Activated T-helper 2 cell treated with anti-CD3 and anti-CD28 coated beads, Interferon-gamma antibody, Interleukin-2, Interleukin-4, amounts not matched to agents 10 μg/mL and 5 μg/mL and 100 μg/mL, durations not matched to agents 14 hours and 24 hours and 36 hours (primary cell): ENCODE results near the gene PRPSAP2. TPM values are rescaled to one million over a fixed set of nuclear protein-coding genes. Genes with fewer than 3 reads are reported as not detected.
A peak's percentile ranks its signal among the peaks of the same experiment; 100 is the strongest.
"Not testable (repeated sequence)": the region's sequence is repeated elsewhere in the genome, so short reads cannot be mapped to it uniquely, and the experiment has no call there.

Source experiments
- DNase-seq: peaks from one replicate; pipeline ENCODE4 v3.0.0; 2021; ENCODE audit warnings: low spot score
- H3K27ac Mint-ChIP-seq: one replicate; pipeline ENCODE4 v1.8.0; 2021; ENCODE audit warnings: mixed read lengths
- H3K27me3 Mint-ChIP-seq: one replicate; pipeline ENCODE4 v1.8.0; 2021; ENCODE audit warnings: low read depth, mixed read lengths
- H3K36me3 Mint-ChIP-seq: one replicate; pipeline ENCODE4 v1.8.0; 2021; ENCODE audit warnings: low read depth, mixed read lengths
- H3K4me1 Mint-ChIP-seq: one replicate; pipeline ENCODE4 v1.8.0; 2021; ENCODE audit warnings: low read depth, mixed read lengths
- H3K4me3 Mint-ChIP-seq: one replicate; pipeline ENCODE4 v1.8.0; 2021; ENCODE audit warnings: low read depth, mild to moderate bottlenecking, moderate library complexity, mixed read lengths
- H3K9me3 Mint-ChIP-seq: one replicate; pipeline ENCODE4 v1.8.0; 2021; ENCODE audit warnings: mixed read lengths
- intact Hi-C: fragments of 100-400 bp; cut with micrococcal nuclease; formaldehyde crosslinking; loops from one replicate; pipeline ENCODE4 v1.15.1; 2023
- total RNA-seq: library from RNA; stranded (reverse); gene quantifications from 2 replicates; pipeline ENCODE4 v1.2.3, GENCODE V29; 2022

Gene PRPSAP2
- total RNA-seq, 1 donor from 2014 or later, result 70.6 TPM

DNA sequence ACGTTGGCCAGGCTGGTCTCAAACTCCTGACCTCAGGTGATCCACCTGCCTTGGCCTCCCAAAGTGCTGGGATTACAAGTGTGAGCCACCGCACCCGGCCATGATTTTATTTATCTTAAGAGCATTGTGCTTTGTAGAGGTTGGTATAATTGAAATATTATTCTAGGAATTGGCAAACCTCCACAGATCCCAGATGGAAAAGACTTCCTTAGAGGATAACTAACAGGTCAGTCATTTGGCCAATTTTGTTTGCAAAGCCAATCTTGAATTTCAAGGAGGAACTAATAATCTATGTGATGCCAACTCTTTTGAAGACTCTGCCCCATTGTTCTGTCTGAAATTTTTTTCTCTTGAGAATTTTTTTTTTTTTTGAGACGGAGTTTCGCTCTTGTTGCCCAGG, 47.3 kb downstream of the PRPSAP2 start:
- Mint-ChIP-seq H3K36me3 (peaks cover 80% of the 10 kb centered on the region), H3K9me3 (no peaks in the 10 kb centered on the region), H3K4me1 (peaks cover 31% of the 10 kb centered on the region), H3K27ac (no peak overlapping the region), H3K27me3 (no peaks in the 10 kb centered on the region), H3K4me3 (no peak overlapping the region)
- no peak for DNase-seq
- intact Hi-C loops, result no loop called here

DNA sequence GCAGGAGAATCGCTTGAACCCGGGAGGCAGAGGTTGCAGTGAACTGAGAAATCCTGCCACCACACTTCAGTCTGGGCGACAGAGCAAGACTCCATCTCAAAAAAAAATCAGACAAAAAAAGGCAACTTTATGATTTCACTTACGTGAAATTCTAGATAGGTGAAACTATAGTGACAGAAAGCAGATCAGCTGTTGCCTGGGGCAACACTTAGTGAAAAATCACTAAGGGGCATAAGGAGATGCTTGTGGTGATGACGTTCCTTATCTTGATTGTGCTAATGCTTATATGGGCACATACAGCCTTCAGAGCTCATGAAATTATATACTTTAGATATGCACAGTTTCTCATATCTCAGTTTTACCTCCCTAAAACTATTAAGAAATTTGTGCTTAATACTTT, 52.4 kb downstream of the PRPSAP2 start:
- Mint-ChIP-seq H3K36me3 (peaks cover 77% of the 10 kb centered on the region), H3K27me3 (no peaks in the 10 kb centered on the region), H3K9me3 (no peaks in the 10 kb centered on the region), H3K4me1 (peaks cover 2% of the 10 kb centered on the region), H3K27ac (no peak overlapping the region), H3K4me3 (no peak overlapping the region)
- intact Hi-C loops, result no loop called here
- DNase-seq, result no peak

DNA sequence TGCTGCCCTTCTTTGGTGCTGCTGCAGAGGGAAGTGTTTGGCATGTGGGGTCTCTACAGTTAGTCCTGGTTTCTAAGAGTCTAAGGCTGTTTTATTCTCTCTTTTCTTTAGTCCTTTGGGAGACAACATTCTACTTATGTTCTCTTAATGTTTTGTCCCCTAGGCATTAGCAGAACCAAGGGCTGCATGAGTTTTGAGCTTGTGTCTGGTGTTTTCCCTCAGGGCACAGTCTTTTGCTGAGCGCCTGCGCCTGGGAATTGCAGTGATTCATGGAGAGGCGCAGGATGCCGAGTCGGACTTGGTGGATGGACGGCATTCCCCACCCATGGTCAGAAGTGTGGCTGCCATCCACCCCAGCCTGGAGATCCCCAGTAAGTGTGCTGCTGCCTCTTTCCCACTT, 53.0 kb downstream of the PRPSAP2 start:
- Mint-ChIP-seq H3K27ac (no peak overlapping the region), H3K4me1 (peaks cover 2% of the 10 kb centered on the region), H3K4me3 (no peak overlapping the region), H3K9me3 (no peaks in the 10 kb centered on the region), H3K36me3 (peaks cover 78% of the 10 kb centered on the region), H3K27me3 (no peaks in the 10 kb centered on the region)
- no peak for DNase-seq
- intact Hi-C loops, result no loop called here

DNA sequence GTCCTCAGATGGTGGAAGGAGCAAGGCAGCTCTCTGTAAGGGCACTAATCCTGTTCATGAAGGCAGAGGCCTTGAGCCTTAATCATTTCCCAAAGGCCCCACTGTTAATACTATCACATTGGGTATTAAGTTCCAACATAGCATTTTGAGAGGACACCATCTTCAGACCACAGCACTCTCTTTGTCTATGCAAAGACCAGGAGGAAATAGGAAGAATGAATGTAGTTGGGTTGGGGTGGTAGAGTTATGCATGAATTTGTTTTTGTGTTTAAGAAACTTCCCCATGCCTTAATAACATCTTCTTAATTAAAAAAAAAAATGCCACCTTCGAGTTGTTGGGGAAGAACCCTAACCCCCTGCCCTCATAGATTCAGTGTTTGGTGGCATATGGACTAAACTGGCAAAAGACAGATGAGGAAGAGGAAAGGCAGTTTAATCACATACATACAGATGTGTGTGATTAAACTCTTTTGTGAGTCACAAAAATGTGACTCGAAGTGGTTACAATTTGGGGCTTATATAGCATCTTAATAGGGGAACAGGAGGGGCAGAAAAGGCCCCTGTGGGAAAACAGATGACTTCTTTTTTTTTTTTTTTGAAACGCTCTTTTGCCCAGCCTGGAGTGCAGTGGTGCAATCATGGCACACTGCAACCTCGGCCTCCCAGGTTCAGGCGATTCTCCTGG, 59.0 kb downstream of the PRPSAP2 start:
- Mint-ChIP-seq H3K4me1 (peaks cover 40% of the 10 kb centered on the region), H3K9me3 (no peaks in the 10 kb centered on the region), H3K27me3 (no peaks in the 10 kb centered on the region)

DNA sequence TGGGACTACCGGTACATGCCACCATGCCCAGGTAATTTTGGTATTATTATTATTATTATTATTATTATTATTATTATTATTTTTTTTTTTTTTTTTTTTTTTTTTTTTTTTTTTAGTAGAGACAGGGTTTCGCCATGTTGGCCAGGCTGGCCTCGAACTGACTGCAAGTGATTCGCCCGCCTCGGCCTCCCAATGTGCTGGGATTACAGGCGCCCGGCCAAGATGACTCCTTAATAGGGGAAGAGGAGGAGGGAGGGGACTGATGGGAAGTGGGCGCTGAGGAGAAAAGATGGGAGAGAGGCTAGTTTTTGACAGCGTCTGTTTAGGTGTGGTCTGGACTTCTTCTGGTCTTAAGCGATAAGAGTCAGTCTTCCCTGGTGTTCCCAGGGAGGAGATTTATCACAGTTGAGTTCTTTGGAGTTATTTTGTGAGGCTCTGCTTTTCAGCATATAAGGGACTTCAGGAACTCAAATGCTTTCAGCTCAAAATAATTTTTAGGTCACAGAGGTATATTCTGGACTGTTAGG, 59.6 kb downstream of the PRPSAP2 start:
- no peak for DNase-seq
- peaks cover 66% of the 10 kb centered on the region for H3K36me3 Mint-ChIP-seq
- no peak overlapping the region for H3K27ac Mint-ChIP-seq
- H3K9me3 Mint-ChIP-seq, result no peaks in the 10 kb centered on the region
- intact Hi-C loops, result no loop called here
- no peaks in the 10 kb centered on the region for H3K27me3 Mint-ChIP-seq
- no peak overlapping the region for H3K4me3 Mint-ChIP-seq
- peaks cover 43% of the 10 kb centered on the region for H3K4me1 Mint-ChIP-seq

More for the DNA sequence above, 59.0 kb downstream of the PRPSAP2 start:
- intact Hi-C loops, result no loop called here
- Mint-ChIP-seq H3K4me3 (no peak overlapping the region), H3K27ac (peak overlapping the region; percentile 42), H3K36me3 (peaks cover 68% of the 10 kb centered on the region)
- DNase-seq, result no peak

DNA sequence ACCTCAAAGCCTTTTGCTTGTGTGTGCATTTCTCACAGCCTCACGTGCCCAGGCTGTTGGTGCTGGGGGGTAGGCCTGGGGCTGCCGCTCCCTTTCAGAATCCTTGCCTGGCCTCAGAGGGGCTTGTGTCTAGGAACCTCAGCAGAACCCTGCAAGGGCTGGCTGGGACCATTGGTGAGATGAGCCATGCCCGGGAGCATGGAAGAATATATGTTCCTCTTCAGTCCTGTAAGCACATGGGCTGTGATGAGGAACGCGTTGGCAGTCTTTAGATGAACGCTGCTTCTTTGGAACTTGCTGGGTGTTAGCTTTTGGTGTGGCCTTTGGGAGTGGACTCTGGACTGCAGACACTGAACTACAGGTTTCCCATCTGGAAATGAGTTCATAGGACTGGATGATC, 62.0 kb downstream of the PRPSAP2 start:
- Mint-ChIP-seq H3K4me3 (no peak overlapping the region), H3K36me3 (peaks cover 52% of the 10 kb centered on the region), H3K27me3 (no peaks in the 10 kb centered on the region), H3K4me1 (peaks cover 48% of the 10 kb centered on the region), H3K9me3 (no peaks in the 10 kb centered on the region), H3K27ac (peak overlapping the region; percentile 67)
- intact Hi-C loops, result no loop called here
- no peak for DNase-seq

DNA sequence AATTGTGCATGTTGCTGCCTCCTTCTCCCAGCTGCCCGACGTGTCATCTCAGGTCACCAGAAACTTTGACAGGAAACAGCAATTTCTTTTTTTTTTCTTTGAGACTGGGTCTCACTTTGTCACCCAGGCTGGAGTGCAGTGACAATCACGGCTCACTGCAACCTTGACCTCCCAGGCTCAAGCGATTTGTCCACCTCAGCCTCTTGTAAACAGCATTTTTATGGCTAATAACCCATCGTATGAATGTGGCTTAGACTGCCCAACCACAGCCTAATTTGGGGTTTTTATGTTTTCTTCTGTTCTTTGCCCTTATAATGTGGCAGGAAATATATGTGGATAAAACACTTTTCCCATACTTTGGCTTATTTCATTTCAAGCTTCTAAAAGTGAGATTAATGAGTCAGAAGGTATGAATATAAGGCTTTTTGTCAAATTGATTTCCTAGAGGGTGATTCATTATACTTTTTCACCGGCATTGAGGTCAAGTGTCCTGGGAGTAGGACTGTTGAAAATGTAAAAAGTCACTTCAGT, 63.0 kb downstream of the PRPSAP2 start:
- Mint-ChIP-seq H3K9me3 (no peaks in the 10 kb centered on the region), H3K27ac (peak overlapping the region; percentile 89), H3K4me3 (peak overlapping the region; percentile 20), H3K27me3 (no peaks in the 10 kb centered on the region), H3K4me1 (peaks cover 55% of the 10 kb centered on the region), H3K36me3 (peaks cover 51% of the 10 kb centered on the region)
- DNase-seq, result no peak
- intact Hi-C loops, result loop anchor here (1.0 kb wide), 1 partner anchor 61 kb away; no protein-coding TSS in a partner anchor

DNA sequence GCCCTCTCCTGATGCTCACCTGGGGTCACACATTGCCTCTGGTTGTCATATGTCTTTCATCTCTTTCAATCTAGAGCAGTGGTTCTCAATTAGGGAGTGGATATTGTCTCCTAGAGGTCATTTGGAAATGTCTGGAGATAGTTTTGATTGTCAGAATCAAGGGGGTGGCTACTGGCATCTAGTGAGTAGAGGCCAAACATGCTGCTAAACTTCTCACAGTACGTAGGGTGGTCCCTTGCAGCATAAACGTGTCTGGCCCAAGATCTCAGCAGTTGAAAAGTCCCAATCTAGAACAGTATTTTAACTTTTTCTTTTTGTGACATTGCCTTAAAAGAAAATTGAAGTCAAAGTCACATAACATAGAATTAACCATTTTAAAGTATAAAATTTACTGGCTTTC, 63.6 kb downstream of the PRPSAP2 start:
- DNase-seq, result no peak
- H3K27ac Mint-ChIP-seq, result peak overlapping the region; percentile 89
- peaks cover 47% of the 10 kb centered on the region for H3K36me3 Mint-ChIP-seq
- intact Hi-C loops, result loop anchor here (1.0 kb wide), 1 partner anchor 61 kb away; no protein-coding TSS in a partner anchor
- no peaks in the 10 kb centered on the region for H3K27me3 Mint-ChIP-seq
- peaks cover 55% of the 10 kb centered on the region for H3K4me1 Mint-ChIP-seq
- no peaks in the 10 kb centered on the region for H3K9me3 Mint-ChIP-seq
- H3K4me3 Mint-ChIP-seq, result peak overlapping the region; percentile 20

DNA sequence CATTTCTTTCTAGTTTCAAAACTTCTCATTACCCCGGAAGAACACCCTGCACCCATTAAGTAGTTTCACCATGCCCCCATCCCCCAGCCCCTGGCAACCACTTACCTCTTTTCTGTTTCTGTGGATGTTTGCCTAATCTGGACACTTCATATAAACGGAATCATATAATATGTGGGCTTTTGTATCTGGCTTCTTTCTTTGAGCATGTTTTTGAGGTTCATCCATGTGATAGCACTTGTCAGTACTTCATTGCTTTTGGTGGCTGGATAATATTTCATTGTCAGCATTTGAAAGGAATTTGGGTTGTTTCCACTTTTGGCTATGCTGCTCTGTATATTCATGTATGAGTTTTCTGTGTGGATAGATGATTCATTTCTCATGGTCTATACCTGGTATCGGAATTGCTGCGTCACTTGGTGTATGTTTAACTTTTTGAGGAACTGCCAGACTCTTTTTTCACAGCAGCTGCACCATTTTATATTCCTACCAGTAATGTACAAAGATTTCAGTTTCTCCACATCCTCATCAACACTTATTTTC, 64.1 kb downstream of the PRPSAP2 start:
- Mint-ChIP-seq H3K27me3 (no peaks in the 10 kb centered on the region), H3K4me3 (peak overlapping the region; percentile 63), H3K4me1 (peaks cover 54% of the 10 kb centered on the region), H3K9me3 (no peaks in the 10 kb centered on the region), H3K36me3 (peaks cover 46% of the 10 kb centered on the region), H3K27ac (peak overlapping the region; percentile 89)
- no peak for DNase-seq
- intact Hi-C loops, result loop anchor here (1.0 kb wide), 2 partner anchors 22 to 62 kb away; no protein-coding TSS in a partner anchor

DNA sequence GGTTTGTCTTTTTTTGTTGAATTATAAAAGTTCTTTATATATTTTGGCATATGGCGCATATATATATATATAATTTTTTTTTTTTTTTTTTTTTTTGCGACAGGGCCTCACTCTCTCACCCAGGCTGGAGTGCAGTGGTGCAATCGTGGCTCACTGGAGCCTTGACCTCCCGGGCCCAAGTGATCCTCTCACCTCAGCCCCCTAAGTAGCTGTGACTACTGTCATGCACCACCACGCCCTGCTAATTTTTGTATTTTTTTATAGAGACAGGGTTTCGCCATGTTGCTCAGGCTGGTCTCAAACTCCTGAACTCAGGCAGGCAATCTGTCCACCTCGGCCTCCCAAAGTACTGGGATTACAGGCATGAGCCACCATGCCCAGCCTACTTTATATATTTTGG, 64.7 kb downstream of the PRPSAP2 start:
- Mint-ChIP-seq H3K4me1 (peaks cover 52% of the 10 kb centered on the region), H3K36me3 (peaks cover 47% of the 10 kb centered on the region), H3K27ac (peak overlapping the region; percentile 89)
- DNase-seq, H3K9me3 Mint-ChIP-seq, H3K4me3 Mint-ChIP-seq, H3K27me3 Mint-ChIP-seq: not testable (repeated sequence)
- intact Hi-C loops, result loop anchor here (1.0 kb wide), 1 partner anchor 22 kb away; no protein-coding TSS in a partner anchor

DNA sequence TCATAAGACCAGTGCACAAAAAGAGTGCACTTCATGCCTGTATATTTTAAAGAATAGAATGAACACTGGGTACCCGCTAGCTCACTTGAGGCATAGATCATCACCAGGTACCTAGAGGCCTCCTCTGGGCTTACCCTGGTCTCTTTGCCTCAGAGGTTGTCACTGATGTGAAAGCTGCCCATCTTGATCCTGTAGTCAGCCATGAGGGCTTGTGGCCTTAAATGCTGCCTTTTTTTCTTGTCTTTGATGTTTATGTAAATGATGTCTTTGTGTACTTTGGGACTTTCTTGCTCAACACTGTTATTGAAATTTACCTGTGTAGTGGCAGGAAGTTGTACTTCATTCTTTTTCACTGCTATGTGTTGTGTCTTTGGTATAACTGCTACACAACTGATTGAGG, 67.3 kb downstream of the PRPSAP2 start:
- Mint-ChIP-seq H3K27ac (peak overlapping the region; percentile 7), H3K4me3 (no peak overlapping the region), H3K27me3 (no peaks in the 10 kb centered on the region), H3K36me3 (peaks cover 46% of the 10 kb centered on the region), H3K9me3 (no peaks in the 10 kb centered on the region), H3K4me1 (peaks cover 34% of the 10 kb centered on the region)
- no peak for DNase-seq
- intact Hi-C loops, result no loop called here

DNA sequence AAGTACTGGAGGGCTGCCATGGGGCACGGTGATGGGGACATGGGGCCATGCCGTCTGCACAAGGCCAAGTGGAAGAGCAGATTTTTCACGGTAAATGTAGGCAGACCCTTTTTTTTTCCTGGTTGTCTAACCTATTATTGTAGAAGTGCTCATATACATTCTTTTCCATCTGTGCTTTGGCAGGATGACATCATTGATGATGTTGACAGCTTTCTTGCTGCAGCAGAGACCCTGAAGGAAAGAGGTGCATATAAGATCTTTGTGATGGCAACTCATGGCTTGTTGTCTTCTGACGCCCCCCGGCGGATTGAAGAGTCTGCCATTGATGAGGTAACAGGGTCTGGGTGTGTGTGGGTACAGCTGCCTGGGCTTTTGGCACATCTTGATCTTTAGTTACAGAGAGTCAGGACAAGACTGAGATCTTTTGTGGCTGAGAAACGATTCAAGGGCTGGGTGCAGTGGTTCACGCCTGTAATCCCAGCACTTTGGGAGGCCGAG, 70.7 kb downstream of the PRPSAP2 start:
- Mint-ChIP-seq H3K27me3 (no peaks in the 10 kb centered on the region), H3K9me3 (no peaks in the 10 kb centered on the region), H3K27ac (no peak overlapping the region), H3K4me3 (no peak overlapping the region), H3K4me1 (peaks cover 30% of the 10 kb centered on the region), H3K36me3 (peaks cover 61% of the 10 kb centered on the region)
- intact Hi-C loops, result no loop called here
- DNase-seq, result no peak
